Neural cell (in vitro differentiated cells): ENCODE measurements around the gene RAD51B.

Experiments
- EP300 ChIP-seq: fragments of 450-650 bp; conservative IDR thresholded peaks from 2 replicates; pipeline ENCODE4 v1.6.1; 2014; ENCODE audit warnings: antibody characterized with exemption, mild to moderate bottlenecking, moderate library complexity; ENCODE audit not compliant: poor library complexity, severe bottlenecking
- EZH2 ChIP-seq: fragments of 200-600, 300-800 bp; shearing (Covaris generic), sonication (generic); IDR thresholded peaks from 2 replicates; pipeline ENCODE4 v1.6.1; 2014; ENCODE audit warnings: antibody characterized with exemption, low read length, borderline replicate concordance, mild to moderate bottlenecking; ENCODE audit not compliant: insufficient read depth, poor library complexity, severe bottlenecking
- MXI1 ChIP-seq: fragments of 450-650 bp; conservative IDR thresholded peaks from 2 replicates; pipeline ENCODE4 v1.6.1; 2014; ENCODE audit warnings: antibody characterized with exemption, mild to moderate bottlenecking; ENCODE audit not compliant: poor library complexity, severe bottlenecking
- POLR2AphosphoS5 ChIP-seq: IDR thresholded peaks from 2 replicates; pipeline ENCODE4 v1.6.1; 2012
- TAF1 ChIP-seq: IDR thresholded peaks from 2 replicates; pipeline ENCODE4 v1.6.1; 2012; ENCODE audit warnings: low read depth
- TF ChIP-seq, protein P1 (sequence below): fragments of 450-650 bp; IDR thresholded peaks from 2 replicates; pipeline ENCODE4 v1.5.1; 2014; ENCODE audit warnings: antibody characterized with exemption, mild to moderate bottlenecking, moderate library complexity; ENCODE audit not compliant: poor library complexity, severe bottlenecking
- TF ChIP-seq, protein P2 (sequence below): IDR thresholded peaks from 2 replicates; pipeline ENCODE4 v1.6.1; 2012; ENCODE audit warnings: borderline replicate concordance

DNA sequence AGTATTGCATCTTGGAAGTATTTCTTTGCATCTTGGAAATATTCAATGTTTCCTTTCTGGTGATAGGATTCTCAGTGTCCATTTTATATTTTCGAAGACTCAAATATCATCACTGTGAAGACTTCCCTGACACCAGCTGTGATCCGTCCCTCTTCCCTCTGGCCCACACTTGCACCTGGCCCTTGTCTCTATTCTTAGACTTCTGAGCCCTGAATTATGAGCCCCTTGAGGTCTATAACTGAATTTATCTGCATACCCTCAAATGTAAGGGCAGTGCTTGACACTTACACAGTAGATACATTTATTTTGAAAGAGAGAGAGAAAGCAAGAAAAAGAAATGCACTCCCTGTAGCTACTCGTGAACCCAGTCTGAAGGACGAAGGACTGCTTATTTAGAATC lies 596.6 kb downstream of the RAD51B start:
- TF ChIP-seq EP300 (no peak), POLR2AphosphoS5 (no peak), MXI1 (no peak), EZH2 (no peak), TAF1 (no peak)
- TF ChIP-seq, protein P1, sequence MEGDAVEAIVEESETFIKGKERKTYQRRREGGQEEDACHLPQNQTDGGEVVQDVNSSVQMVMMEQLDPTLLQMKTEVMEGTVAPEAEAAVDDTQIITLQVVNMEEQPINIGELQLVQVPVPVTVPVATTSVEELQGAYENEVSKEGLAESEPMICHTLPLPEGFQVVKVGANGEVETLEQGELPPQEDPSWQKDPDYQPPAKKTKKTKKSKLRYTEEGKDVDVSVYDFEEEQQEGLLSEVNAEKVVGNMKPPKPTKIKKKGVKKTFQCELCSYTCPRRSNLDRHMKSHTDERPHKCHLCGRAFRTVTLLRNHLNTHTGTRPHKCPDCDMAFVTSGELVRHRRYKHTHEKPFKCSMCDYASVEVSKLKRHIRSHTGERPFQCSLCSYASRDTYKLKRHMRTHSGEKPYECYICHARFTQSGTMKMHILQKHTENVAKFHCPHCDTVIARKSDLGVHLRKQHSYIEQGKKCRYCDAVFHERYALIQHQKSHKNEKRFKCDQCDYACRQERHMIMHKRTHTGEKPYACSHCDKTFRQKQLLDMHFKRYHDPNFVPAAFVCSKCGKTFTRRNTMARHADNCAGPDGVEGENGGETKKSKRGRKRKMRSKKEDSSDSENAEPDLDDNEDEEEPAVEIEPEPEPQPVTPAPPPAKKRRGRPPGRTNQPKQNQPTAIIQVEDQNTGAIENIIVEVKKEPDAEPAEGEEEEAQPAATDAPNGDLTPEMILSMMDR, result no peak
- TF ChIP-seq, protein P2, sequence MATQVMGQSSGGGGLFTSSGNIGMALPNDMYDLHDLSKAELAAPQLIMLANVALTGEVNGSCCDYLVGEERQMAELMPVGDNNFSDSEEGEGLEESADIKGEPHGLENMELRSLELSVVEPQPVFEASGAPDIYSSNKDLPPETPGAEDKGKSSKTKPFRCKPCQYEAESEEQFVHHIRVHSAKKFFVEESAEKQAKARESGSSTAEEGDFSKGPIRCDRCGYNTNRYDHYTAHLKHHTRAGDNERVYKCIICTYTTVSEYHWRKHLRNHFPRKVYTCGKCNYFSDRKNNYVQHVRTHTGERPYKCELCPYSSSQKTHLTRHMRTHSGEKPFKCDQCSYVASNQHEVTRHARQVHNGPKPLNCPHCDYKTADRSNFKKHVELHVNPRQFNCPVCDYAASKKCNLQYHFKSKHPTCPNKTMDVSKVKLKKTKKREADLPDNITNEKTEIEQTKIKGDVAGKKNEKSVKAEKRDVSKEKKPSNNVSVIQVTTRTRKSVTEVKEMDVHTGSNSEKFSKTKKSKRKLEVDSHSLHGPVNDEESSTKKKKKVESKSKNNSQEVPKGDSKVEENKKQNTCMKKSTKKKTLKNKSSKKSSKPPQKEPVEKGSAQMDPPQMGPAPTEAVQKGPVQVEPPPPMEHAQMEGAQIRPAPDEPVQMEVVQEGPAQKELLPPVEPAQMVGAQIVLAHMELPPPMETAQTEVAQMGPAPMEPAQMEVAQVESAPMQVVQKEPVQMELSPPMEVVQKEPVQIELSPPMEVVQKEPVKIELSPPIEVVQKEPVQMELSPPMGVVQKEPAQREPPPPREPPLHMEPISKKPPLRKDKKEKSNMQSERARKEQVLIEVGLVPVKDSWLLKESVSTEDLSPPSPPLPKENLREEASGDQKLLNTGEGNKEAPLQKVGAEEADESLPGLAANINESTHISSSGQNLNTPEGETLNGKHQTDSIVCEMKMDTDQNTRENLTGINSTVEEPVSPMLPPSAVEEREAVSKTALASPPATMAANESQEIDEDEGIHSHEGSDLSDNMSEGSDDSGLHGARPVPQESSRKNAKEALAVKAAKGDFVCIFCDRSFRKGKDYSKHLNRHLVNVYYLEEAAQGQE, result no peak
